ENCODE results near the gene SMC4. TPM values are rescaled to one million over a fixed set of nuclear protein-coding genes. Genes with fewer than 3 reads are reported as not detected.

Gene SMC4
- total RNA-seq, 1 donor: 130 TPM

DNA sequence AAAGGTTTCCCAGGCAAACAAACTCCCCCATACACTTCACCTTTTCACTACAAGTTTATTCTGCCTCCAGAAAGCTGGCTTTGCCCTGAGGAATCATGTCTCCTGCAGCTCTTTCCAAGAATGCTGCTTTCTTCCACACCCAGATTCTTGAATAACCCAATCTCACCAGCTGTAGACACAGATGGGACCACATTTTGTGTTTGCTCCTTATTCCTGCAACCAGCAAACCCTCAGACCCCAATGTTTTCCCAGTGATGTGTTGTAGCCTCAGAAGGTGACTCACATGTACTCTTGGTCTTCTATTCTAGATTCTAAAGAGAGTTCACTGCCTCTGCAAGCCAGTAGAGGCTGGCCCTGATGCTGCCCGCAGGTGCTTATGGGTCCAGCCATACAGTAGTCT lies 73.8 kb downstream of the SMC4 start:
- peak; percentile 76 for DNase-seq (ENCODE audit: low read depth)
- TF ChIP-seq, protein P1, sequence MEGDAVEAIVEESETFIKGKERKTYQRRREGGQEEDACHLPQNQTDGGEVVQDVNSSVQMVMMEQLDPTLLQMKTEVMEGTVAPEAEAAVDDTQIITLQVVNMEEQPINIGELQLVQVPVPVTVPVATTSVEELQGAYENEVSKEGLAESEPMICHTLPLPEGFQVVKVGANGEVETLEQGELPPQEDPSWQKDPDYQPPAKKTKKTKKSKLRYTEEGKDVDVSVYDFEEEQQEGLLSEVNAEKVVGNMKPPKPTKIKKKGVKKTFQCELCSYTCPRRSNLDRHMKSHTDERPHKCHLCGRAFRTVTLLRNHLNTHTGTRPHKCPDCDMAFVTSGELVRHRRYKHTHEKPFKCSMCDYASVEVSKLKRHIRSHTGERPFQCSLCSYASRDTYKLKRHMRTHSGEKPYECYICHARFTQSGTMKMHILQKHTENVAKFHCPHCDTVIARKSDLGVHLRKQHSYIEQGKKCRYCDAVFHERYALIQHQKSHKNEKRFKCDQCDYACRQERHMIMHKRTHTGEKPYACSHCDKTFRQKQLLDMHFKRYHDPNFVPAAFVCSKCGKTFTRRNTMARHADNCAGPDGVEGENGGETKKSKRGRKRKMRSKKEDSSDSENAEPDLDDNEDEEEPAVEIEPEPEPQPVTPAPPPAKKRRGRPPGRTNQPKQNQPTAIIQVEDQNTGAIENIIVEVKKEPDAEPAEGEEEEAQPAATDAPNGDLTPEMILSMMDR (IDR thresholded peaks at IDR 0.05; ENCODE audit: insufficient read depth, low read length): no peak
- H3K4me3 ChIP-seq (ENCODE audit: low read depth, low read length): no peak overlapping the region

DNA sequence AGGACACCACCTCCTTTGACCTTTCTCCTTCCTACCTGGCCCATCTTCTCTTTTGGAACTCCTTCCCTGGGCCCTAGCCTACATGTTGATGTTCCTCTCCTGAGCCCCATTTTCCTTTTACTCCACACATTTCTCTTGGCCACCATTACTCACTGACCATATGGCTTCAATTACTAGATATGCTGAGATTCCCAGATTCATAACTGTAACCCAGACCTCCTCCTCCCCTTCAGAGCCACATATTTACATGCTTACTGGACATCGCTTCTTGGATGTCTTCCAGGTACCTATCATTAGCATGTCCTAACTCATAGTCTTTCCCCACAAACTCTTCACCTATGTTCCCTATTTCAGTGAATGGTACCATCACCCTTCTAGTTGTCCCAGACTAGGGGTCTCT lies 74.5 kb downstream of the SMC4 start:
- no peak overlapping the region for H3K4me3 ChIP-seq (ENCODE audit: low read depth, low read length)
- TF ChIP-seq, protein P1 (IDR thresholded peaks at IDR 0.05; ENCODE audit: insufficient read depth, low read length): no peak
- DNase-seq (ENCODE audit: low read depth): peak; percentile 97

DNA sequence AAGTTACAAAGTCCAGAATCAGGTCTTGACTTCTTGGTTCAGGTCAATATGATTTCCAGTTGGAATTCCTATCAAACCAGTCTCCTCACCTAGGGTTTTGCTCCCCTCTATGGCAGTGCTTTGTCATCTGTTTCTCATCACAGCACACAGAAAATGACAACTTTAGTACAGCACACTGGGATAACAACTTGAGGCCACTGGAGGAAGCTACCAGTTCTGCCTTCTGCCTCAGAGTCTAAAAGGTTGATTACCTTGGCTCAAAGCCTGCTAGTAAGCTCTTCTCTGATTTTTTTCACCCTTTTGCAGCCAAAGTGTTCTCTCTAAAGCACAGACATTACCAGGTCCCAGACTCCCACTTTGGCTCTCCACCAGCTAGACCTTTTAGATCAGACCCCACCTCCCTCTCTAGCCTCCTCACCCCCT lies 75.0 kb downstream of the SMC4 start:
- DNase-seq (ENCODE audit: low read depth): no peak
- no peak overlapping the region for H3K4me3 ChIP-seq (ENCODE audit: low read depth, low read length)

DNA sequence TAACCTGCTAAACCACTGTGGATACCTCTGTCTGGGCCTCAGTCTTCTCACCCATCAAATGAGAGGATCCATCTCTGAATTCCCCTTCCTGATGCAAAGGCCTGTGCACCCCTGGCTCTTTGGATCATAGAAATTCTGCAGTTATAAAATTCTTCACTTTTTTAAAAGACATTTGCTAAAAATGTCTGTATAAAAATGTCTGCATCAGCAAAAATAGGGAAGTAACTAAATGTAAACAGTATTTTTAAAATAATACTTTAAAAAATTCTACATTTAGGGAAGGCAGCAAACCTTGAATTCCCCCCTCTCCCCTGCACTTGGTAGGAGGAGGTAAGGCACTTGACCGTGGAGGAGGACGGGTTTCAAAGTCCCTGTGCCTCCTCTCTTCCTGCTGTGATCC lies 75.7 kb downstream of the SMC4 start:
- TF ChIP-seq, protein P1 (IDR thresholded peaks at IDR 0.05; ENCODE audit: insufficient read depth, low read length): no peak
- H3K4me3 ChIP-seq (ENCODE audit: low read depth, low read length): no peak overlapping the region
- DNase-seq (ENCODE audit: low read depth): no peak

More for the DNA sequence above, 75.0 kb downstream of the SMC4 start:
- TF ChIP-seq, protein P1 (IDR thresholded peaks at IDR 0.05; ENCODE audit: insufficient read depth, low read length): no peak

DNA sequence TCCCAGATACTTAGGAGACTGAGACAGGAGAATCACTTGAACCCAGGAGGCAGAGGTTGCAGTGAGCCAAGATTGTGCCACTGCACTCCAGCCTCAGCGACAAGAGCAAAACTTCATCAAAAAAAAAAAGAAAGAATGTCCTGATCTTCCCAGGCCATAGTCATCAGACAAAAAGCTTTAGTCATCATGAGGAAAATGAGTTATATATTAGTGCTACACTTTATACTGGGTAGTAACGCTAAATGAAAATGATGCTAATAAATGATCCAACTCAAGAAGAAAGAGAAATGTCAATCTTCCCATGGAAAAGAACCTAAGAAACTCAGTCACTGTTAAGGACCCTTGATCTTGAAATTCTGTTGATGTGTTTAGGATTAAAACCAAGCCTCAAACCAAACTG lies 76.4 kb downstream of the SMC4 start:
- DNase-seq (ENCODE audit: low read depth): no peak
- TF ChIP-seq, protein P1 (IDR thresholded peaks at IDR 0.05; ENCODE audit: insufficient read depth, low read length): no peak
- no peak overlapping the region for H3K4me3 ChIP-seq (ENCODE audit: low read depth, low read length)

DNA sequence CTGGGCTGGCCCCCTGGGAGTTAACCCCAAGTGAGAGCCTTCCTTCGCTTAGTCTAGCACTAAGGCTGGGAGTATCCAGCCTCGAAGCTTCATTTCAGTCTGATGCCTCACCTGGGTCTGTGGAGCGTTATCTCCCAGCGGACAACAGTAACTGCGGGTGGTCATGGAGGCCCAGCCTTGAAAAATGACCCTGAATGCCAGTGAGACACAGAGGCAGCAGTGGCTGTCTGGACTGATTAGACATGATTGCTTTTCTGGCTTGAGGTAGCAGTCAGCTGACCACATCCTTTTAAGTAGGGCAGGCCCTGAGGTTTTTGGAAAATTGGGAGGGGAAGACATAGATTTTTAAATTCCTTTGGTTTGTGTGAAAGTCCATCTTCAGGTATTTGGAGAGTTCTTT lies 78.3 kb downstream of the SMC4 start:
- DNase-seq (ENCODE audit: low read depth): peak; percentile 27
- TF ChIP-seq, protein P1 (IDR thresholded peaks at IDR 0.05; ENCODE audit: insufficient read depth, low read length): no peak
- H3K4me3 ChIP-seq (ENCODE audit: low read depth, low read length): no peak overlapping the region

DNA sequence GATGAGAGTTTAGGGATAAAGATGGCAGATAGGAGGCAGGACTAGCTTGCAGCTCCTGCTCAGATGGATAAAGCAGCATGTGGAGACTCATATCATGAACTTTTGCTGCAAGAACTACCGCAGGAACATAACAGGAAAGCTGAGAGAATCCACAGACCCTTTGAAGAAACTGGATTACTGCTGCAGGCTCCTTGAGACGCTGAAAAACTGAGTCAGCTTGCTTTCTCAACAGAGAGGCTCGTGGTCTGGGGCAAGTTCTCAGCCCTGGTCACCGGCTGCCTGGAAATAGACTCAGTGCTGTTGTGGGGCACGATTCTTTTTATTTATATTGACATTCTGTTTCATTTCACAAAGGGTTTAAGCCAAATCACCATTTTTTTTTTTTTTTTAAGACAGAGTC lies 78.9 kb downstream of the SMC4 start:
- TF ChIP-seq, protein P1 (IDR thresholded peaks at IDR 0.05; ENCODE audit: insufficient read depth, low read length): no peak
- DNase-seq (ENCODE audit: low read depth): peak; percentile 68
- no peak overlapping the region for H3K4me3 ChIP-seq (ENCODE audit: low read depth, low read length)

All from fibroblast of the aortic adventitia (primary cell).